CD4-positive, CD25-positive, alpha-beta regulatory T cell (primary cell): Measurements from ENCODE around the gene YJEFN3. TPM values are rescaled to one million over a fixed set of nuclear protein-coding genes. Genes with fewer than 3 reads are reported as not detected.

Experiments
- ATAC-seq, 2 donors: fragments of 150-1000 bp; cut with Tn5 transposase; one replicate each; pipeline ENCODE4 v1.10.0; 2021; ENCODE audit warnings: low read depth in 2 of 2, moderate number of reproducible peaks in 2 of 2, moderate library complexity in 1 of 2
- DNase-seq, 3 donors: peaks; one replicate each; pipeline versions ENCODE4 v3.0.0 to v3.0.0-alpha.2; 2012 to 2022; ENCODE audit warnings: mixed read lengths in 1 of 3
- H3K27ac ChIP-seq: one replicate; pipeline ENCODE4 v1.7.0; 2013; ENCODE audit warnings: mild to moderate bottlenecking, low read length; ENCODE audit not compliant: insufficient read depth, poor library complexity, severe bottlenecking
- H3K27me3 ChIP-seq: one replicate; pipeline ENCODE4 v1.7.0; 2013; ENCODE audit warnings: low read length; ENCODE audit not compliant: control insufficient read depth, insufficient read depth
- H3K36me3 ChIP-seq: one replicate; pipeline ENCODE4 v1.7.0; 2013; ENCODE audit warnings: mild to moderate bottlenecking, low read length, moderate library complexity; ENCODE audit not compliant: control insufficient read depth, insufficient read depth
- H3K4me1 ChIP-seq: 2 replicates; pipeline ENCODE4 v1.7.0; 2013; ENCODE audit warnings: mild to moderate bottlenecking, low read length; ENCODE audit not compliant: insufficient read depth, control insufficient read depth, poor library complexity, severe bottlenecking
- H3K4me3 ChIP-seq: one replicate; pipeline ENCODE4 v1.7.0; 2013; ENCODE audit warnings: low read depth, mild to moderate bottlenecking, low read length, moderate library complexity
- H3K9me3 ChIP-seq, 2 experiments: 1 replicate in 1 of 2; 2 replicates in 1 of 2; pipeline ENCODE4 v1.7.0; 2013; ENCODE audit warnings: low read length in 2 of 2, mild to moderate bottlenecking in 1 of 2, moderate library complexity in 1 of 2; ENCODE audit not compliant: control insufficient read depth in 2 of 2
- H3K27ac Mint-ChIP-seq, 3 donors: one replicate each; pipeline ENCODE4 v1.8.0; 2020 to 2022; ENCODE audit warnings: mild to moderate bottlenecking in 3 of 3, mixed read lengths in 3 of 3, moderate library complexity in 2 of 3
- H3K27me3 Mint-ChIP-seq: one replicate; pipeline ENCODE4 v1.8.0; 2022; ENCODE audit warnings: mild to moderate bottlenecking, mixed read lengths
- H3K36me3 Mint-ChIP-seq: one replicate; pipeline ENCODE4 v1.8.0; 2020; ENCODE audit warnings: mixed read lengths
- H3K4me1 Mint-ChIP-seq, 4 donors: one replicate each; pipeline ENCODE4 v1.8.0; 2020 to 2022; ENCODE audit warnings: mixed read lengths in 4 of 4, mild to moderate bottlenecking in 1 of 4
- H3K4me3 Mint-ChIP-seq, 4 donors: one replicate each; pipeline ENCODE4 v1.8.0; 2020 to 2022; ENCODE audit warnings: mild to moderate bottlenecking in 4 of 4, mixed read lengths in 4 of 4, moderate library complexity in 3 of 4
- H3K9me3 Mint-ChIP-seq, 7 donors: one replicate each; pipeline ENCODE4 v1.8.0; 2020 to 2022; ENCODE audit warnings: mixed read lengths in 7 of 7, mild to moderate bottlenecking in 3 of 7, moderate library complexity in 2 of 7
- polyA plus RNA-seq, 4 donors: library from polyadenylated mRNA; unstranded; fragments of 300-500 nt; fragmentation: Illumina TruSeq; gene quantifications; one replicate each; pipeline ENCODE4 v1.2.3, GENCODE V29; 2021
- total RNA-seq: library from RNA; stranded (reverse); gene quantifications from one replicate; pipeline ENCODE4 v1.2.3, GENCODE V29; 2022

The YJEFN3 gene
- total and polyA plus RNA-seq, 5 donors from 2014 or later: 6.6 TPM; not detected in 4

DNA sequence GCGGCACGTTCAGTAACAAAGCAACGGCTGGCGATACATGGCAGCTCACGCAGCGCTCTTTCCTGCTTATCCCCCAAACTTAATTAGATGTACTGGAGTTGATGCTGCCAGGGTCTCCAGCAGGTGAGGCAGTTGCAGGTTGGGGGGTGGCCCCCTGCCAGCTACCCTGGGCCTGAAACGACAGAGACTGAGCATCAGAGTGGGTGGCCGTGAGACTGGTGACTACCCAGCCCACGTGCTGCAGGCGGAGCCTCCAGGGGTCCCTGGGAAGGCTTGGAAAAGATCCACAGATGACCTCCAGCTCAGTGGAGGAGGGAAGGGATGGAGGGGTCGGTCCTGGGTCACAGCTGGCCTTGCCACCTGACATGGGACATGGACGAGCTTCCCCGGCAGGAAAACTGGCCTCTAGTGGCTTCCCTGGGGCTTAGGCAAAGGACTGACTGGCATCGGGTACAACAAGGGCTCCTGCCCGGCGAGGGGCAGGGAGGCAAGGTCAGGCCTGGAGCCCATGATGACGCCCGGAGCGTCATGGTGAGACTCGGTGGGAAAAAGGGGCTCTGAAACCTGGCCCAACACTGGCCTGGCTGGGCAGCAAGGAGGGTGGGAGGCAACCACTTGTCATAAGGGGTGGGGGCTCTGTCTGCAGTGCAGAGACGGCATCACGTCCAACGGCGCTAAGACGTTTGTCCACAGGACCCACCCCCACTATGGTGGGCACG is 33.4 kb downstream of the YJEFN3 start:
- Mint-ChIP-seq H3K36me3 (peaks cover 18% of the 10 kb centered on the region), H3K27ac (peak overlapping the region in 1 of 3 donors; percentile 59), H3K27me3 (peaks cover 4% of the 10 kb centered on the region), H3K4me1 (peaks cover 0 to 36% (median 8%) of the 10 kb centered on the region in 4 donors), H3K9me3 (no peaks in the 10 kb centered on the region), H3K4me3 (no peak overlapping the region)
- Histone ChIP-seq H3K9me3 (no peaks in the 10 kb centered on the region), H3K27me3 (no peaks in the 10 kb centered on the region), H3K4me3 (no peak overlapping the region), H3K36me3 (peaks cover 27% of the 10 kb centered on the region), H3K27ac (no peak overlapping the region), H3K4me1 (peaks cover 12% of the 10 kb centered on the region)
- DNase-seq (no peak), ATAC-seq (no peak)

- ATAC-seq: peak; percentile 58 to 67
- H3K27me3 ChIP-seq: no peaks in the 10 kb centered on the region
- H3K9me3 Mint-ChIP-seq: no peaks in the 10 kb centered on the region
Observed at GRCh38 chr19:19562665-19563347, 34.1 kb downstream of the YJEFN3 start.

DNA sequence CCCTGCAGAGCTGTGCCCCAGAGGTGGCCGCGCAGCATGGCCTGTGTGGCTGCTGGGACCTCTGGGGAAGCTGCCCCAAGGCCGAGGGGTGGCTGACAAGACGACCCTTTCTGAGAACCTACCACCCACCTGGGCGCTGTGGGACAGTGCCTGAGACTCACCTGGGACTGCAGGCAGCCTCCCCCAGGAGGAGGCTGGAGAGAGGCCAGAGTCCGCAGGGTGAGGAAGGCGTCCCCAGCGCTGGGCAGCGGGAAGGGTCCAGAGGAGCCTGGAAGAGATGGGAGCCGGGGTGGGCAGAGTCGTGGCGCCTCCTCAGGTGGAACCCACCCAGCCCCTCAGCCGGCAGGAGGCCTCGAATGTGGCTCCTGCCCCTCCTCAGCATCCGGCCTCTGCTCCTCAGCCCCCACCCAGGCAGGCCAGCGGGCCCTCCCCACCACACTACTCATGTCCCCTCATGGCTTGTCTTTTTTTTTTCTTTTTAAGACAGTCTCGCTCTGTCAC is 34.7 kb downstream of the YJEFN3 start:
- Histone ChIP-seq H3K27ac (no peak overlapping the region), H3K27me3 (no peaks in the 10 kb centered on the region), H3K9me3 (no peaks in the 10 kb centered on the region), H3K4me3 (no peak overlapping the region), H3K4me1 (peaks cover 12% of the 10 kb centered on the region), H3K36me3 (peaks cover 35% of the 10 kb centered on the region)
- Mint-ChIP-seq H3K9me3 (no peaks in the 10 kb centered on the region), H3K4me1 (peaks cover 0 to 33% (median 8%) of the 10 kb centered on the region in 4 donors), H3K4me3 (no peak overlapping the region), H3K27ac (peak overlapping the region in 1 of 3 donors; percentile 47), H3K27me3 (no peaks in the 10 kb centered on the region), H3K36me3 (peaks cover 22% of the 10 kb centered on the region)
- ATAC-seq (no peak), DNase-seq (no peak)

More at GRCh38 chr19:19562665-19563347, 34.1 kb downstream of the YJEFN3 start:
- Mint-ChIP-seq H3K27me3 (no peaks in the 10 kb centered on the region), H3K36me3 (peaks cover 21% of the 10 kb centered on the region), H3K4me3 (peak overlapping the region in 1 of 4 donors; percentile 69), H3K4me1 (peaks cover 0 to 36% (median 8%) of the 10 kb centered on the region in 4 donors), H3K27ac (peak overlapping the region in 1 of 3 donors; percentile 47)
- peaks cover 34% of the 10 kb centered on the region for H3K36me3 ChIP-seq
- peaks cover 12% of the 10 kb centered on the region for H3K4me1 ChIP-seq
- DNase-seq: peak in 2 of 3 donors; percentile 43 to 59
- no peak overlapping the region for H3K4me3 ChIP-seq
- H3K27ac ChIP-seq: no peak overlapping the region
- no peaks in the 10 kb centered on the region for H3K9me3 ChIP-seq

DNA sequence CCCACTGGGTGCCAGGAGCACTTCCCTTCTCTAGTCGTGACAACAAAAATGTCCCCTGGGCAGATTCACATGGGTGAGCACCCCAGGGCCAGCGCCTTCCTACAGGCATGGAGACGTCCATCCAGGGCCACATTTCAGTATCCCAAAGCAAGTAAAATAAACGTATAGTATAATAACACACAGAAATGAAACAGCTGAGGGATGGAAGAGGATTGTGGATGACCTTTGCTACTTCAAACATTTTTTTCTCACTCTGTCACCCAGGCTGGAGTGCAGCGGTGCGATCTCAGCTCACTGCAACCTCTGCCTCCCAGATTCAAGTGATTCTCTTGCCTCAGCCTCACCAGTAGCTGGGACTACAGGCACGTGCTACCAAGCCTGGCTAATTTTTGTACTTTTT is 37.6 kb downstream of the YJEFN3 start:
- H3K27me3 Mint-ChIP-seq: no peaks in the 10 kb centered on the region
- peaks cover 5% of the 10 kb centered on the region for H3K4me1 ChIP-seq
- peaks cover 0 to 16% (median 2%) of the 10 kb centered on the region in 4 donors for H3K4me1 Mint-ChIP-seq
- ATAC-seq (no peak), DNase-seq (no peak)
- H3K9me3 ChIP-seq: no peaks in the 10 kb centered on the region
- H3K27ac ChIP-seq: no peak overlapping the region
- H3K9me3 Mint-ChIP-seq: no peaks in the 10 kb centered on the region
- peak overlapping the region in 1 of 3 donors; percentile 60 for H3K27ac Mint-ChIP-seq
- H3K36me3 Mint-ChIP-seq: peaks cover 38% of the 10 kb centered on the region
- peaks cover 59% of the 10 kb centered on the region for H3K36me3 ChIP-seq
- H3K4me3 Mint-ChIP-seq: peak overlapping the region in 1 of 4 donors; percentile 94
- H3K4me3 ChIP-seq: no peak overlapping the region
- H3K27me3 ChIP-seq: no peaks in the 10 kb centered on the region

DNA sequence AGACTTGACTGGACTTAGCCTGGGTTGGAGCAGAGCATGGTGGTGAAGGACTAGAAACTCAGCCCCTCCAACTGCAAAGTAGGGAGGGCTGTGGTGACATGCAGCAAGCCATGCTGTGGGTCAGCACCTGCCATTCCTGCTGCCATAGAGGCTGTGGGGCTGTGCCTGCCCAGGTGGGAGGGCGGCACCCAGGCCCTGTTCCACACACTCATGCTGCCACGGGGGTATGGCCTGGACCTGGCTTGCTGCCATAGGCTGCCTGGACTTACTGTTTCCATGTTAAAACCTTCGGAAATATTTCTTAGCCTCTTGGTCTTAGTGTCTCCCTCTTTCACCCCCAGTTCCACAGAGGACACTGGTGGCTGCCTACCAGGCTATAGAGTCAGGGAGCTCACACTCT is 38.7 kb downstream of the YJEFN3 start:
- H3K36me3 ChIP-seq: peaks cover 57% of the 10 kb centered on the region
- Mint-ChIP-seq H3K27me3 (no peaks in the 10 kb centered on the region), H3K9me3 (no peaks in the 10 kb centered on the region), H3K36me3 (peaks cover 34% of the 10 kb centered on the region), H3K4me3 (no peak overlapping the region), H3K4me1 (peaks cover 0 to 14% (median 2%) of the 10 kb centered on the region in 4 donors), H3K27ac (peak overlapping the region in 1 of 3 donors; percentile 85)
- no peak overlapping the region for H3K4me3 ChIP-seq
- ATAC-seq (no peak), DNase-seq (no peak)
- peaks cover 5% of the 10 kb centered on the region for H3K4me1 ChIP-seq
- H3K9me3 ChIP-seq: no peaks in the 10 kb centered on the region
- H3K27me3 ChIP-seq: no peaks in the 10 kb centered on the region
- no peak overlapping the region for H3K27ac ChIP-seq

- Histone ChIP-seq H3K4me1 (no peaks in the 10 kb centered on the region), H3K9me3 (no peaks in the 10 kb centered on the region), H3K27ac (no peak overlapping the region), H3K36me3 (peaks cover 54% of the 10 kb centered on the region), H3K4me3 (no peak overlapping the region), H3K27me3 (no peaks in the 10 kb centered on the region)
- no peak for DNase-seq
- H3K9me3 Mint-ChIP-seq: no peaks in the 10 kb centered on the region
- peak overlapping the region in 2 of 3 donors; percentile 28 to 78 for H3K27ac Mint-ChIP-seq
- no peak for ATAC-seq
- no peaks in the 10 kb centered on the region for H3K27me3 Mint-ChIP-seq
- peaks cover 36% of the 10 kb centered on the region for H3K36me3 Mint-ChIP-seq
- H3K4me1 Mint-ChIP-seq: peaks cover 0 to 9% (median 3%) of the 10 kb centered on the region in 4 donors
- no peak overlapping the region for H3K4me3 Mint-ChIP-seq
Observed at GRCh38 chr19:19568802-19569756, 40.4 kb downstream of the YJEFN3 start.

DNA sequence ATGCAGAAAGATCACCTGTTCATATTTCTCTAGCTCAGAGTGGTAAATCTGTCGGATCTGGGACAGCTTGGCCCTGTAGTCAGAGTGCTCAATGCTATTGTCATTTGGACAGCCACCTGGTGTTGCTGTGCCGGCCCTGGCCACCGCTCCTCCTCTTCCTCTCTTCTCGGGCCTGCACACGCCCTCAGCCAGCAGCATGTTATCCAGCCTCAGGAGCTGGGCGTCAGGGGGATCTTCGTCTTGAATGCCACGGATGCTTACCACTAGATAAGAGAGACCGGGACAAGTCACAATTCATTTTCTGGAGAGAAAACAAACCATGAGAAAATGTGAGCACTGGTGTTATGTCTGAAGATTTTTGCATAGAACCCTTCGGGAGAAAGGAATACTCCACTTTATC is 41.9 kb downstream of the YJEFN3 start:
- H3K27me3 ChIP-seq: no peaks in the 10 kb centered on the region
- Mint-ChIP-seq H3K36me3 (peaks cover 24% of the 10 kb centered on the region), H3K27me3 (no peaks in the 10 kb centered on the region), H3K27ac (peak overlapping the region in 1 of 3 donors; percentile 76), H3K4me3 (no peak overlapping the region), H3K9me3 (no peaks in the 10 kb centered on the region), H3K4me1 (peaks cover 0 to 13% (median 6%) of the 10 kb centered on the region in 4 donors)
- DNase-seq (no peak), ATAC-seq (no peak)
- no peak overlapping the region for H3K4me3 ChIP-seq
- no peaks in the 10 kb centered on the region for H3K4me1 ChIP-seq
- H3K36me3 ChIP-seq: peaks cover 44% of the 10 kb centered on the region
- no peaks in the 10 kb centered on the region for H3K9me3 ChIP-seq
- no peak overlapping the region for H3K27ac ChIP-seq
